ENCODE measurements around the gene GLDN. TPM values are rescaled to one million over a fixed set of nuclear protein-coding genes. Genes with fewer than 3 reads are reported as not detected.

The GLDN gene
- polyA plus RNA-seq, 1 of the 3 experiments (the other 2 are of a cell fraction), result not detected

GRCh38 chr15:51387699-51388041 lies 46.2 kb downstream of the GLDN start:
- no peaks in the 10 kb centered on the region for H3K9me3 ChIP-seq
- H3K36me3 ChIP-seq (replicated peaks in 1 of 2; ENCODE audit: control insufficient read depth in 1 of 2, insufficient read depth in 2 of 2, low read length in 1 of 2), result no peaks in the 10 kb centered on the region
- no peak overlapping the region for H3K4me2 ChIP-seq
- no peaks in the 10 kb centered on the region for H3K9me2 ChIP-seq
- H3K9ac ChIP-seq, result no peak overlapping the region
- no peak overlapping the region for H3K4me3 ChIP-seq (ENCODE audit: low read depth in 2 of 2, low read length in 1 of 2)
- H2AFZ ChIP-seq (ENCODE audit: low read depth), result no peak overlapping the region
- no peaks in the 10 kb centered on the region for H3K79me2 ChIP-seq (ENCODE audit: insufficient read depth)
- peaks cover 0 to 6% of the 10 kb centered on the region in 2 experiments; a peak in 1 of 4 replicates for H3K4me1 ChIP-seq (ENCODE audit: control insufficient read depth in 1 of 2, insufficient read depth in 2 of 2, low read depth in 1 of 2, low read length in 1 of 2)
- TF ChIP-seq JUND (IDR thresholded peaks at IDR 0.05) (no peak), PBX3 (IDR thresholded peaks at IDR 0.05) (no peak), MEF2A (IDR thresholded peaks at IDR 0.05; ENCODE audit: borderline replicate concordance, low read depth) (no peak), FOXJ3 (CRISPR knock-in tag; IDR thresholded peaks at IDR 0.05) (no peak), TEAD4 (IDR thresholded peaks at IDR 0.05; ENCODE audit: borderline replicate concordance, insufficient read depth) (no peak), USF2 (IDR thresholded peaks at IDR 0.05; ENCODE audit: borderline replicate concordance, low read depth, low read length) (no peak), NRF1 (IDR thresholded peaks at IDR 0.05; ENCODE audit: low read depth, low read length) (no peak)
- H3K27me3 ChIP-seq (ENCODE audit: insufficient read depth), result no peaks in the 10 kb centered on the region; the same call in 1 of the 2 replicates
- CTCF ChIA-PET, result interaction anchor here (0.6 to 7.9 kb wide), 6 partner anchors 15 to 479 kb away, joined by 3 to 40 read pairs (median 8); no protein-coding TSS in a partner anchor
- H3K27ac ChIP-seq (ENCODE audit: low read depth in 2 of 2, low read length in 1 of 2), result no peak overlapping the region
- H4K20me1 ChIP-seq (ENCODE audit: insufficient read depth), result no peaks in the 10 kb centered on the region
- H3F3A ChIP-seq (replicated peaks; ENCODE audit: insufficient read depth), result no peaks in the 10 kb centered on the region
- DNase-seq, result no peak
- WGBS (ENCODE audit: low lambda C conversion rate), result 64% methylated on average over 3 of the region's 3 CpGs
- POLR2A ChIA-PET, result no interaction called here

GRCh38 chr15:51388726-51389125 lies 47.3 kb downstream of the GLDN start:
- POLR2A ChIA-PET, result no interaction called here
- Histone ChIP-seq H3K9ac (no peak overlapping the region), H3K36me3 (replicated peaks in 1 of 2; ENCODE audit: control insufficient read depth in 1 of 2, insufficient read depth in 2 of 2, low read length in 1 of 2) (no peaks in the 10 kb centered on the region), H3K4me2 (no peak overlapping the region), H4K20me1 (ENCODE audit: insufficient read depth) (no peaks in the 10 kb centered on the region), H2AFZ (ENCODE audit: low read depth) (no peak overlapping the region), H3K4me1 (ENCODE audit: control insufficient read depth in 1 of 2, insufficient read depth in 2 of 2, low read depth in 1 of 2, low read length in 1 of 2) (peaks cover 0 to 6% of the 10 kb centered on the region in 2 experiments; a peak in 1 of 4 replicates), H3K27me3 (ENCODE audit: insufficient read depth) (no peaks in the 10 kb centered on the region; the same call in 1 of the 2 replicates), H3F3A (replicated peaks; ENCODE audit: insufficient read depth) (no peaks in the 10 kb centered on the region), H3K27ac (ENCODE audit: low read depth in 2 of 2, low read length in 1 of 2) (no peak overlapping the region), H3K4me3 (ENCODE audit: low read depth in 2 of 2, low read length in 1 of 2) (no peak overlapping the region), H3K9me3 (no peaks in the 10 kb centered on the region), H3K79me2 (ENCODE audit: insufficient read depth) (no peaks in the 10 kb centered on the region), H3K9me2 (no peaks in the 10 kb centered on the region)
- 68% methylated on average over 7 of the region's 7 CpGs for WGBS (ENCODE audit: low lambda C conversion rate)
- DNase-seq, result no peak
- CTCF ChIA-PET, result interaction anchor here (0.6 to 7.9 kb wide), 5 partner anchors 14 to 509 kb away, joined by 3 to 40 read pairs (median 11); no protein-coding TSS in a partner anchor
- TF ChIP-seq RCOR1 (IDR thresholded peaks at IDR 0.05; ENCODE audit: low read length) (no peak), MAX (IDR thresholded peaks at IDR 0.05; ENCODE audit: low read depth) (no peak), TCF12 (IDR thresholded peaks at IDR 0.05) (no peak), YY1 (IDR thresholded peaks at IDR 0.05; ENCODE audit: low read depth) (no peak), RFX5 (IDR thresholded peaks at IDR 0.05; ENCODE audit: low read length) (no peak), PBX3 (IDR thresholded peaks at IDR 0.05) (no peak), SIN3A (IDR thresholded peaks at IDR 0.05; ENCODE audit: borderline replicate concordance, low read depth, low read length) (no peak), USF2 (IDR thresholded peaks at IDR 0.05; ENCODE audit: borderline replicate concordance, low read depth, low read length) (no peak), REST (IDR thresholded peaks at IDR 0.05; ENCODE audit: low read depth, low read length) (no peak), TEAD4 (IDR thresholded peaks at IDR 0.05; ENCODE audit: borderline replicate concordance, insufficient read depth) (no peak), SMC3 (IDR thresholded peaks at IDR 0.05; ENCODE audit: low read depth, low read length) (no peak), CHD2 (IDR thresholded peaks at IDR 0.05; ENCODE audit: low read length, partially characterized antibody) (no peak), JUND (IDR thresholded peaks at IDR 0.05) (no peak), FOSL2 (IDR thresholded peaks at IDR 0.05; ENCODE audit: borderline replicate concordance, low read depth) (no peak), MEF2A (IDR thresholded peaks at IDR 0.05; ENCODE audit: borderline replicate concordance, low read depth) (no peak)

Data from SK-N-SH (cell line).